ENCODE data around the gene TBC1D20.

GRCh38 chr20:435558-435957 lies 26.8 kb downstream of the TBC1D20 start:
- no peak for TF ChIP-seq POLR2A (IDR thresholded peaks at IDR 0.05)
- TF ChIP-seq CTCF (IDR thresholded peaks at IDR 0.05), result no peak
